Vagina (tissue), 2 donors: ENCODE measurements around the gene TSPAN9.

ENCODE experiments used
- POLR2A ChIP-seq, 2 donors: fragments of 450-650 bp; IDR thresholded peaks; one replicate each; pipeline ENCODE4 v1.6.1; 2017; ENCODE audit warnings: antibody characterized with exemption in 2 of 2, mild to moderate bottlenecking in 2 of 2, moderate library complexity in 2 of 2
- POLR2AphosphoS5 ChIP-seq, 2 donors: sonication (generic); formaldehyde crosslinking; IDR thresholded peaks; one replicate each; pipeline ENCODE4 v1.9.0; 2017; ENCODE audit warnings: antibody characterized with exemption in 2 of 2, mild to moderate bottlenecking in 2 of 2, low read depth in 1 of 2; ENCODE audit not compliant: insufficient read depth in 1 of 2
- TF ChIP-seq, protein P1 (sequence below), 3 experiments: fragments of 450-650 bp in 2 of 3; fragments of 200-600 bp in 1 of 3; sonication (generic) in 1 of 3; IDR thresholded peaks; one replicate each; pipeline ENCODE4 v1.5.1; 2017 to 2019; ENCODE audit warnings: antibody characterized with exemption in 3 of 3, mild to moderate bottlenecking in 2 of 3, moderate library complexity in 2 of 3

DNA sequence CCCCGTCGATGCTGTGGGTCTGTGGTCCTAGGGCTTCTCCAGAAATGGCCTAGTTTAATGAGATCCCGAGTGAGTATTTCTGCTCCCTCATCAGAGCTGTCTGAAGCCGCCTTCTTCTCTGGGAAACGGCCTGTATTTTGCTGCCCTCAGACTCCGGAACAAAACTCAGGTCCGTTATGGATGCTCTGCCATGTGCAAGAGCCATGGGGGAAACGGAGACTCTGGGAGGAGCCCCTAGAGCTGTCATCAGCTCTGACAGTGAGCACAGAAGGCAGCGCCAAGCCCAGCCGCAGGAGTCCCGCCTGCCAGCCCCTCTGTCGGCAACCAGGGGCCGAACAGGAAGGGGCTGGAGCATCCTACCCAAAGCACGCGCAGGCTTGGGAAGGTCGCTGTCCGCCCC lies 221.4 kb downstream of the TSPAN9 start:
- TF ChIP-seq, protein P1, sequence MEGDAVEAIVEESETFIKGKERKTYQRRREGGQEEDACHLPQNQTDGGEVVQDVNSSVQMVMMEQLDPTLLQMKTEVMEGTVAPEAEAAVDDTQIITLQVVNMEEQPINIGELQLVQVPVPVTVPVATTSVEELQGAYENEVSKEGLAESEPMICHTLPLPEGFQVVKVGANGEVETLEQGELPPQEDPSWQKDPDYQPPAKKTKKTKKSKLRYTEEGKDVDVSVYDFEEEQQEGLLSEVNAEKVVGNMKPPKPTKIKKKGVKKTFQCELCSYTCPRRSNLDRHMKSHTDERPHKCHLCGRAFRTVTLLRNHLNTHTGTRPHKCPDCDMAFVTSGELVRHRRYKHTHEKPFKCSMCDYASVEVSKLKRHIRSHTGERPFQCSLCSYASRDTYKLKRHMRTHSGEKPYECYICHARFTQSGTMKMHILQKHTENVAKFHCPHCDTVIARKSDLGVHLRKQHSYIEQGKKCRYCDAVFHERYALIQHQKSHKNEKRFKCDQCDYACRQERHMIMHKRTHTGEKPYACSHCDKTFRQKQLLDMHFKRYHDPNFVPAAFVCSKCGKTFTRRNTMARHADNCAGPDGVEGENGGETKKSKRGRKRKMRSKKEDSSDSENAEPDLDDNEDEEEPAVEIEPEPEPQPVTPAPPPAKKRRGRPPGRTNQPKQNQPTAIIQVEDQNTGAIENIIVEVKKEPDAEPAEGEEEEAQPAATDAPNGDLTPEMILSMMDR (IDR thresholded peaks at IDR 0.05), result no peak
- no peak for TF ChIP-seq POLR2A (IDR thresholded peaks at IDR 0.05)
- TF ChIP-seq POLR2AphosphoS5 (IDR thresholded peaks at IDR 0.05; ENCODE audit: insufficient read depth in 1 of 2, low read depth in 1 of 2), result no peak
